Neuronal stem cell (in vitro differentiated cells): Measurements from ENCODE around the gene UGT1A4.

ENCODE experiments used
- DNase-seq: peaks from one replicate; pipeline ENCODE4 v3.0.0-alpha.2; 2013; ENCODE audit warnings: low spot score
- H2AFZ ChIP-seq: one replicate; pipeline ENCODE4 v1.6.1; 2013; ENCODE audit warnings: mild to moderate bottlenecking, low read length, inconsistent platforms
- H2AK5ac ChIP-seq: 2 replicates; pipeline ENCODE4 v1.6.1; 2013; ENCODE audit warnings: low read depth, mild to moderate bottlenecking, inconsistent platforms, low read length, moderate library complexity, mixed read lengths
- H2BK120ac ChIP-seq: 2 replicates; pipeline ENCODE4 v1.6.1; 2013; ENCODE audit warnings: low read depth, mild to moderate bottlenecking, inconsistent platforms, low read length, moderate library complexity, mixed read lengths
- H2BK12ac ChIP-seq: one replicate; pipeline ENCODE4 v1.6.1; 2013; ENCODE audit warnings: low read length, inconsistent platforms
- H2BK15ac ChIP-seq: 2 replicates; pipeline ENCODE4 v1.6.1; 2013; ENCODE audit warnings: mild to moderate bottlenecking, low read length, inconsistent platforms, mixed read lengths
- H2BK5ac ChIP-seq: one replicate; pipeline ENCODE4 v1.6.1; 2013; ENCODE audit warnings: inconsistent platforms, mild to moderate bottlenecking, low read length, moderate library complexity
- H3K14ac ChIP-seq: one replicate; pipeline ENCODE4 v1.6.1; 2013; ENCODE audit warnings: low read length, inconsistent platforms
- H3K18ac ChIP-seq: 2 replicates; pipeline ENCODE4 v1.6.1; 2013; ENCODE audit warnings: low read length, inconsistent platforms
- H3K23ac ChIP-seq: 2 replicates; pipeline ENCODE4 v1.6.1; 2013; ENCODE audit warnings: low read depth, mild to moderate bottlenecking, mixed read lengths, low read length, inconsistent platforms; ENCODE audit not compliant: poor library complexity
- H3K27ac ChIP-seq: replicated peaks from 3 replicates; pipeline ENCODE4 v1.5.1; 2013; ENCODE audit warnings: low read length, inconsistent platforms
- H3K27me3 ChIP-seq, 3 experiments: 2 replicates each; pipeline ENCODE4 v1.6.1; 2013; ENCODE audit warnings: low read length in 3 of 3, mild to moderate bottlenecking in 2 of 3, inconsistent platforms in 1 of 3, low read depth in 1 of 3, mixed read lengths in 1 of 3, moderate library complexity in 1 of 3; ENCODE audit not compliant: control insufficient read depth in 3 of 3, insufficient read depth in 3 of 3
- H3K36me3 ChIP-seq, 2 donors: replicated peaks in 1 of 2; 2 replicates each; pipeline ENCODE4 v1.6.1; 2013; ENCODE audit warnings: low read length in 2 of 2; ENCODE audit not compliant: control insufficient read depth in 2 of 2, insufficient read depth in 2 of 2
- H3K4ac ChIP-seq: 2 replicates; pipeline ENCODE4 v1.6.1; 2013; ENCODE audit warnings: inconsistent platforms, mild to moderate bottlenecking, low read length, moderate library complexity
- H3K4me1 ChIP-seq, 2 donors: 1 replicate in 1 of 2; 2 replicates in 1 of 2; pipeline ENCODE4 v1.6.1; 2013; ENCODE audit warnings: low read length in 2 of 2, low read depth in 1 of 2; ENCODE audit not compliant: control insufficient read depth in 2 of 2, insufficient read depth in 1 of 2
- H3K4me2 ChIP-seq: one replicate; pipeline ENCODE4 v1.6.1; 2013; ENCODE audit warnings: mild to moderate bottlenecking, low read length, inconsistent platforms; ENCODE audit not compliant: insufficient read depth, poor library complexity, severe bottlenecking
- H3K4me3 ChIP-seq, 2 donors: 2 replicates each; pipeline ENCODE4 v1.5.1; 2013; ENCODE audit warnings: low read length in 2 of 2, mild to moderate bottlenecking in 2 of 2, inconsistent platforms in 1 of 2, moderate library complexity in 1 of 2
- H3K79me1 ChIP-seq: one replicate; pipeline ENCODE4 v1.6.1; 2013; ENCODE audit warnings: low read depth, mild to moderate bottlenecking, inconsistent platforms, low read length, moderate library complexity
- H3K9ac ChIP-seq: one replicate; pipeline ENCODE4 v1.6.1; 2013; ENCODE audit warnings: mild to moderate bottlenecking, low read depth, low read length, inconsistent platforms; ENCODE audit not compliant: poor library complexity
- H3K9me3 ChIP-seq, 2 donors: replicated peaks in 1 of 2; 2 replicates each; pipeline versions ENCODE3 to v1.6.1; 2013; ENCODE audit warnings: low read length in 2 of 2, mild to moderate bottlenecking in 2 of 2, inconsistent platforms in 1 of 2, low read depth in 1 of 2, mixed read lengths in 1 of 2, moderate library complexity in 1 of 2; ENCODE audit not compliant: control insufficient read depth in 2 of 2, insufficient read depth in 1 of 2
- H4K8ac ChIP-seq: one replicate; pipeline ENCODE4 v1.6.1; 2013; ENCODE audit warnings: low read depth, mild to moderate bottlenecking, inconsistent platforms, low read length, moderate library complexity
- H4K91ac ChIP-seq: one replicate; pipeline ENCODE4 v1.6.1; 2013; ENCODE audit warnings: low read length, low read depth, mild to moderate bottlenecking, inconsistent platforms; ENCODE audit not compliant: poor library complexity
- WGBS, 2 donors: extraction: QIAGEN DNeasy Blood & Tissue Kit; methylation state at CpG; one replicate each; pipeline ENCODE4 v1.1.7; 2013; ENCODE audit warnings: missing lambda C conversion rate in 2 of 2, mixed read lengths in 1 of 2; ENCODE audit not compliant: insufficient read length in 2 of 2, insufficient replicate concordance in 1 of 2; ENCODE audit errors: extremely low coverage in 2 of 2; 5-methylcytosine and 5-hydroxymethylcytosine counted together

UGT1A4 gene

DNA sequence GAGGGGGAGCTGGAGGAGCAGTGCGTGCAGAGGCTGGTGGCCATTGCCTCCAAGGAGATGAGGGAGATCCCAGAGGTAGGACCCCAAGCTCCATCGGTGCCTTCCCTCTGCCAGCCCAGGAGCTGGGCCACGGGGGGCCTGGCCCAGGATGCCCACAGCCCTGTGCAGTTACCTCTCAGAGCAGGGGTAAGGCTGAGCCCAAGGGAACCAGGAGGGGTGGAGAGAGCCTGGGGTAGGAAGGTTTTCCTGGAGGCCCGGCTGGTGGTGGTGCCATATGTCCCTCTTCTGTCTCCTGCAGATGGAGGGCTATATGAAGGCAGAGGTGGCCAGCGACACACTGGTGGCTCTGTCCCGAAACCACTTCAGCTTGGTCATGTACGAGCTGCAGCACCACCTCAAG is 71.0 kb downstream of the UGT1A4 start:
- no CpG with 5 or more reads among the region's 7 CpGs for WGBS, 2 donors
- Histone ChIP-seq H3K9me3 (peaks cover 0 to 1% of the 10 kb centered on the region in 2 donors), H2BK120ac (no peak overlapping the region), H2BK5ac (no peak overlapping the region), H3K79me1 (no peaks in the 10 kb centered on the region), H2BK12ac (no peak overlapping the region), H2BK15ac (no peak overlapping the region), H3K27ac (no peak overlapping the region), H4K91ac (no peak overlapping the region), H3K18ac (no peak overlapping the region), H4K8ac (no peak overlapping the region), H3K36me3 (no peaks in the 10 kb centered on the region), H2AFZ (no peak overlapping the region), H3K4me1 (no peaks in the 10 kb centered on the region), H2AK5ac (no peak overlapping the region), H3K9ac (no peak overlapping the region), H3K4me3 (no peak overlapping the region), H3K27me3 (peaks cover 0 to 2% (median 0%) of the 10 kb centered on the region in 3 experiments), H3K14ac (no peak overlapping the region), H3K23ac (no peak overlapping the region), H3K4ac (no peak overlapping the region), H3K4me2 (no peak overlapping the region)
- no peak for DNase-seq

GRCh38 chr2:233791151-233791882 is 72.8 kb downstream of the UGT1A4 start:
- Histone ChIP-seq H4K91ac (no peak overlapping the region), H3K79me1 (no peaks in the 10 kb centered on the region), H3K9me3 (no peaks in the 10 kb centered on the region), H2BK5ac (no peak overlapping the region), H2BK120ac (no peak overlapping the region), H3K36me3 (no peaks in the 10 kb centered on the region), H2AFZ (no peak overlapping the region), H3K23ac (no peak overlapping the region), H3K27ac (no peak overlapping the region), H3K18ac (no peak overlapping the region), H3K27me3 (peaks cover 0 to 3% (median 0%) of the 10 kb centered on the region in 3 experiments), H2AK5ac (no peak overlapping the region), H2BK12ac (no peak overlapping the region), H4K8ac (no peak overlapping the region), H3K4me2 (no peak overlapping the region), H2BK15ac (peak overlapping the region; percentile 27), H3K4me1 (no peaks in the 10 kb centered on the region), H3K14ac (no peak overlapping the region), H3K9ac (peak overlapping the region; percentile 3), H3K4me3 (no peak overlapping the region), H3K4ac (no peak overlapping the region)
- no peak for DNase-seq
- WGBS, 2 donors: no CpG with 5 or more reads among the region's 18 CpGs

GRCh38 chr2:233791883-233792329 is 73.4 kb downstream of the UGT1A4 start:
- H2BK120ac ChIP-seq: no peak overlapping the region
- no peak overlapping the region for H3K9ac ChIP-seq
- H3K27ac ChIP-seq: no peak overlapping the region
- no peak overlapping the region for H2BK5ac ChIP-seq
- H3K4me2 ChIP-seq: peak overlapping the region; percentile 11
- H3K27me3 ChIP-seq: peaks cover 0 to 3% (median 0%) of the 10 kb centered on the region in 3 experiments
- no peak overlapping the region for H3K18ac ChIP-seq
- H2AFZ ChIP-seq: no peak overlapping the region
- no peaks in the 10 kb centered on the region for H3K9me3 ChIP-seq
- H3K79me1 ChIP-seq: no peaks in the 10 kb centered on the region
- no peak overlapping the region for H2AK5ac ChIP-seq
- H2BK12ac ChIP-seq: no peak overlapping the region
- no peak overlapping the region for H3K23ac ChIP-seq
- H3K36me3 ChIP-seq: no peaks in the 10 kb centered on the region
- no peaks in the 10 kb centered on the region for H3K4me1 ChIP-seq
- no peak overlapping the region for H3K14ac ChIP-seq
- no peak for DNase-seq
- no peak overlapping the region for H3K4me3 ChIP-seq
- H4K91ac ChIP-seq: no peak overlapping the region
- no peak overlapping the region for H2BK15ac ChIP-seq
- no CpG with 5 or more reads among the region's 9 CpGs for WGBS, 2 donors
- no peak overlapping the region for H3K4ac ChIP-seq
- H4K8ac ChIP-seq: no peak overlapping the region

DNA sequence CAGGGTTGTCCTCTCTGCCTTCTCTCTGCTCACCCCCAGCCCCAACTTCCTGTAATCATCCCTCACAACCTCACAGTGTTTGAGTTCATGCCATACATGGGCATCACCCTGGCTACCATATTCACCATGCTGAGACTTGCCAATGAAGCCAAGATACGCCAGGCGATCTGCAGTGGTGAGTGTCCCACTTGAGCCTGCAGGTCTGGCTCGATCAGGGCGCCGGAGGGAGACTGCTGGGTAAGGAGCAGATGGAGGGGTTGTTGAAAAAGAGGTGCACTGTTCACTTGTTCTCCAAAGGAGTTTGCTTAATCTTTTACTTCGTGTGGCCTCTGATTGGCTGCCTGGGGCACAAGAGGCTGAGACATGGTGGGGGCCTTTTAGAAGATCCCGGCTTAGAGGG is 74.2 kb downstream of the UGT1A4 start:
- Histone ChIP-seq H3K4me3 (peak overlapping the region in 1 of 2 donors; percentile 61), H2BK15ac (no peak overlapping the region), H3K36me3 (no peaks in the 10 kb centered on the region), H3K4me2 (no peak overlapping the region), H2AK5ac (no peak overlapping the region), H3K18ac (no peak overlapping the region), H2AFZ (no peak overlapping the region), H3K79me1 (no peaks in the 10 kb centered on the region), H2BK5ac (no peak overlapping the region), H2BK120ac (no peak overlapping the region), H3K27me3 (peaks cover 0 to 3% (median 0%) of the 10 kb centered on the region in 3 experiments), H3K9ac (no peak overlapping the region), H4K91ac (no peak overlapping the region), H3K14ac (no peak overlapping the region), H3K23ac (no peak overlapping the region), H4K8ac (no peak overlapping the region), H3K27ac (no peak overlapping the region), H3K9me3 (no peaks in the 10 kb centered on the region), H3K4me1 (no peaks in the 10 kb centered on the region), H3K4ac (no peak overlapping the region), H2BK12ac (no peak overlapping the region)
- DNase-seq: no peak
- no CpG with 5 or more reads among the region's 7 CpGs for WGBS, 2 donors
